Nephron progenitor cell (in vitro differentiated cells): ENCODE results near the gene SLC5A3.
A peak's percentile ranks its signal among the peaks of the same experiment; 100 is the strongest.

ENCODE experiments used
- DNase-seq: peaks from one replicate; pipeline ENCODE4 v3.0.0; 2021
- H3K27ac Mint-ChIP-seq: 2 replicates; pipeline ENCODE4 v1.8.0; 2021; ENCODE audit warnings: mild to moderate bottlenecking, moderate library complexity, mixed read lengths
- H3K27me3 Mint-ChIP-seq: 2 replicates; pipeline ENCODE4 v1.8.0; 2021; ENCODE audit warnings: mild to moderate bottlenecking, low read depth, mixed read lengths; ENCODE audit not compliant: poor library complexity
- H3K36me3 Mint-ChIP-seq: 2 replicates; pipeline ENCODE4 v1.8.0; 2021; ENCODE audit warnings: low read depth, mixed read lengths
- H3K4me1 Mint-ChIP-seq: 2 replicates; pipeline ENCODE4 v1.8.0; 2021; ENCODE audit warnings: mixed read lengths
- H3K4me3 Mint-ChIP-seq: 2 replicates; pipeline ENCODE4 v1.8.0; 2021; ENCODE audit warnings: mild to moderate bottlenecking, moderate library complexity, mixed read lengths
- H3K9me3 Mint-ChIP-seq: 2 replicates; pipeline ENCODE4 v1.8.0; 2021; ENCODE audit warnings: mild to moderate bottlenecking, moderate library complexity, mixed read lengths
- CTCF ChIP-seq: fragments of 200-600 bp; sonication (generic); IDR thresholded peaks from 2 replicates; pipeline ENCODE4 v1.5.0; 2021; ENCODE audit warnings: antibody characterized with exemption

SLC5A3 gene

DNA sequence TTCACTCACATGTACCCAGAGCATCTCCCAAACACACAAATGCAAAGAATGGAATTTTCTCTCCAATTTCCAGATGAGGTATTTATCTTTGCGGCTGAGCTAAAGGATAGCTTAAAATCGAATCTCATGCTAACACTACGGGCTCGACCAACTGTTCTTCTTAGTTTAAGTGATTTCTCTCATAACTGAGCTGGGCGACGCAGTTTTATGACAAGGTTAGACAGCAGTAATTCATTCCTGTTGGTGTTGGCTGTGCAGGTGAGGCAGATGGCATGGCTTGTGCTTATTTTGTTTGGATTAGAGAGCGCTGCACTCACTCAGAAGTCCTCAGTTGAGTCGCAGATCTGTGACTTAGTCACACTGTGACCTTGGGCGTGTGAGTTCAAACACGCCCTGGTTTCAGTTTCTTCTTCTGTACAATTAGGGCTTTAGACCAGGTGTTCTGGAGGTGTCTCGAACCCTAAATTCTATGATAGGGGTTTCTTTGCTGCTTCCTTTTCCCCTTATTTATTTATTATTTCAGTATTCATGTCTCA lies 41.5 kb upstream of the SLC5A3 start:
- Mint-ChIP-seq H3K4me3 (no peak overlapping the region), H3K9me3 (peaks cover 32% of the 10 kb centered on the region), H3K27me3 (peaks cover 6% of the 10 kb centered on the region), H3K27ac (no peak overlapping the region), H3K4me1 (peaks cover 42% of the 10 kb centered on the region), H3K36me3 (peaks cover 4% of the 10 kb centered on the region)
- no peak for TF ChIP-seq CTCF
- DNase-seq = no peak

- H3K27me3 Mint-ChIP-seq = peaks cover 6% of the 10 kb centered on the region
- peaks cover 12% of the 10 kb centered on the region for H3K9me3 Mint-ChIP-seq
- TF ChIP-seq CTCF = no peak
- peak overlapping the region; percentile 68 for H3K27ac Mint-ChIP-seq
- H3K4me1 Mint-ChIP-seq = peaks cover 56% of the 10 kb centered on the region
- H3K36me3 Mint-ChIP-seq = peaks cover 4% of the 10 kb centered on the region
- no peak overlapping the region for H3K4me3 Mint-ChIP-seq
- no peak for DNase-seq
Observed at GRCh38 chr21:34034369-34035014, 38.9 kb upstream of the SLC5A3 start.

- no peak for DNase-seq
- no peak overlapping the region for H3K4me3 Mint-ChIP-seq
- peaks cover 8% of the 10 kb centered on the region for H3K9me3 Mint-ChIP-seq
- no peak for TF ChIP-seq CTCF
- H3K27me3 Mint-ChIP-seq = peaks cover 6% of the 10 kb centered on the region
- peaks cover 51% of the 10 kb centered on the region for H3K4me1 Mint-ChIP-seq
- H3K27ac Mint-ChIP-seq = peak overlapping the region; percentile 38
- H3K36me3 Mint-ChIP-seq = peaks cover 4% of the 10 kb centered on the region
Observed at GRCh38 chr21:34035619-34036354, 37.6 kb upstream of the SLC5A3 start.

- Mint-ChIP-seq H3K27ac (peak overlapping the region; percentile 83), H3K4me1 (peaks cover 46% of the 10 kb centered on the region), H3K9me3 (peaks cover 4% of the 10 kb centered on the region), H3K27me3 (peaks cover 6% of the 10 kb centered on the region), H3K4me3 (no peak overlapping the region), H3K36me3 (peaks cover 4% of the 10 kb centered on the region)
- TF ChIP-seq CTCF = no peak
- DNase-seq = no peak
Observed at GRCh38 chr21:34037009-34037795, 36.2 kb upstream of the SLC5A3 start.

GRCh38 chr21:34039678-34040382 lies 33.5 kb upstream of the SLC5A3 start:
- Mint-ChIP-seq H3K4me3 (no peak overlapping the region), H3K4me1 (peaks cover 38% of the 10 kb centered on the region), H3K9me3 (peaks cover 4% of the 10 kb centered on the region), H3K27me3 (peaks cover 2% of the 10 kb centered on the region), H3K36me3 (peaks cover 4% of the 10 kb centered on the region), H3K27ac (no peak overlapping the region)
- DNase-seq = no peak
- no peak for TF ChIP-seq CTCF
